Measurements from ENCODE around the gene CHD6.

DNA sequence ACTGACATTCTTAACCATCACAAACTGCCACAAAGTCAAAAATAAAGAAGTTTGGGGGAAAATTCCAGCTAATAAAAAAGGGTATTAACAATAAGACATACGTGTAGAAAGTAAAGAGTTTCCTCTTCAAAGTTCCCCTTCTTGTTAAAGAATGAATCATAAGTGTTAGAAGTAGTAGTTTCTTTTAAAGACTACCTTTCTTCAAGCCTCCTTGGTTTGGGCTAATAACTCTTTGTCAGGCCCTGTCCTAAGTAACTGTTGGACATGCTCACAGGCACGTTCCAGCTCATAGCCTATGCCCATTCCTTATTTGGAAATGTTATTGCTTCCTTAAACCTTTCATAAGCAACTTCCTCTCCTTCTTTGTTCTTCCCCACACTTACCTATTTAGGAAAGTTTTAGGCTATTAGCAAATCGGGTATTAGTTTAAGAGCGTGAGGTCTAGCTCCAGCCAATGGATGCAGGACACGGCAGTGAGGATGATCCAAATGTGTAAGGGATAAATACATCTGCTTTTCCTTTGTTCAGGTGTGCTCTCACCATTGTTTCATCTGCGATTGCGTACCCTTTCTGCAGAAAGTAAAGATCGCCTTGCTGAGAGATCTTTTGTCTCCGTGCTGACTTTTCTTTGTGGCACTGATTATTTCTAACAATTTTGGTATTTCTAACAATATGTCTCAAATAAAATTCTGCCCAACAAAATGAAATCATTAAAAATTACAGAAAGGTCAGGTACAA lies 64.9 kb downstream of the CHD6 start:
- no peak for TF ChIP-seq POLR2A (IDR thresholded peaks at IDR 0.05; ENCODE audit: low read length)
- TF ChIP-seq GATA1 (IDR thresholded peaks at IDR 0.05; ENCODE audit: low read depth, low read length): no peak

Measured in erythroblast (primary cell).